ENCODE data around the gene CAMKK2. TPM values are rescaled to one million over a fixed set of nuclear protein-coding genes. Genes with fewer than 3 reads are reported as not detected.

CAMKK2 gene
- polyA plus RNA-seq, 1 donor from 2014 or later = 29.2 TPM

DNA sequence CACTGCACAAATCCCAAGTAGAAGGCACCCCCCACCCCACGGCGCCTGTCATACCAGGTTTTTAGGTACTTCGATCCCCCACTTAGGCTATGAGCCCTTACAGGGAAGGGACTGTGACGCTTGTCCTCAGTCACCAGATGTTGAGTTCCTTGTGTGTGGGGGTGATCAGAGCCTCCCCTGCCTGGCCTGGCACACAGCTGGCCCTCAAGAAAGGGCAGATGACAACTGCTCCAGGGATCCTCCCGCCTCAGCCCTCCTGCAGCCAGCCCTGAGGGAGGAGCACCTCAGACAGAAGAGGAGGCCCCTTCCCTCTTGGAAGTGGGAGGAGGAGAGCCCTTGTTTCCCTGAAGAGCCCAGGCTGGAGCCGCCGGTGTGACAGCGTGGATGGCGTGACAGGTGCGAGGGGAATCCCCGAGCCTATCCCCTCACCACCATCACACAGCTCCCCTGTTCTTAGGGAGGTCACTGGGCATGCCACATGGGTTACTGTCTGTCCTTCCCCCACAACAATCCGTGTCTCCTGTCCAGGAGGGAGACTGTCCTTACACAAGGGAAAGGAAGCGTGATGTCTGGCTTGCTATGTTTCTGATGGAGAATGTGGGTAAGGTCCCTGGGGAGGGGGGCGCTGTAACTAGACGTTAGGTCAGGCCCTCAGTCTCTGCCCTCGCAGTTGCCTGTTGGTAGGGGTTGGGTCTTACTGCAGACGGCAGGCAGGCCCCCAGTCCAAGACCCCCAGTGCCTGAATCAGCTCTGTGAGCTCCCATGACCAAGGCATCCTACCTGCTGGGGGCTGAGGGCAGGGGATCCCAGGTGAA lies 55.1 kb downstream of the CAMKK2 start:
- TF ChIP-seq TAF1 (IDR thresholded peaks at IDR 0.05; ENCODE audit: low read depth) = no peak
- no peak for TF ChIP-seq SMC3 (conservative IDR thresholded peaks at IDR 0.05; ENCODE audit: poor library complexity)
- TF ChIP-seq EZH2 (IDR thresholded peaks at IDR 0.05; ENCODE audit: borderline replicate concordance, insufficient read depth, low read length, poor library complexity, severe bottlenecking) = no peak
- TF ChIP-seq POLR2AphosphoS5 (IDR thresholded peaks at IDR 0.05) = no peak
- TF ChIP-seq, protein P1, sequence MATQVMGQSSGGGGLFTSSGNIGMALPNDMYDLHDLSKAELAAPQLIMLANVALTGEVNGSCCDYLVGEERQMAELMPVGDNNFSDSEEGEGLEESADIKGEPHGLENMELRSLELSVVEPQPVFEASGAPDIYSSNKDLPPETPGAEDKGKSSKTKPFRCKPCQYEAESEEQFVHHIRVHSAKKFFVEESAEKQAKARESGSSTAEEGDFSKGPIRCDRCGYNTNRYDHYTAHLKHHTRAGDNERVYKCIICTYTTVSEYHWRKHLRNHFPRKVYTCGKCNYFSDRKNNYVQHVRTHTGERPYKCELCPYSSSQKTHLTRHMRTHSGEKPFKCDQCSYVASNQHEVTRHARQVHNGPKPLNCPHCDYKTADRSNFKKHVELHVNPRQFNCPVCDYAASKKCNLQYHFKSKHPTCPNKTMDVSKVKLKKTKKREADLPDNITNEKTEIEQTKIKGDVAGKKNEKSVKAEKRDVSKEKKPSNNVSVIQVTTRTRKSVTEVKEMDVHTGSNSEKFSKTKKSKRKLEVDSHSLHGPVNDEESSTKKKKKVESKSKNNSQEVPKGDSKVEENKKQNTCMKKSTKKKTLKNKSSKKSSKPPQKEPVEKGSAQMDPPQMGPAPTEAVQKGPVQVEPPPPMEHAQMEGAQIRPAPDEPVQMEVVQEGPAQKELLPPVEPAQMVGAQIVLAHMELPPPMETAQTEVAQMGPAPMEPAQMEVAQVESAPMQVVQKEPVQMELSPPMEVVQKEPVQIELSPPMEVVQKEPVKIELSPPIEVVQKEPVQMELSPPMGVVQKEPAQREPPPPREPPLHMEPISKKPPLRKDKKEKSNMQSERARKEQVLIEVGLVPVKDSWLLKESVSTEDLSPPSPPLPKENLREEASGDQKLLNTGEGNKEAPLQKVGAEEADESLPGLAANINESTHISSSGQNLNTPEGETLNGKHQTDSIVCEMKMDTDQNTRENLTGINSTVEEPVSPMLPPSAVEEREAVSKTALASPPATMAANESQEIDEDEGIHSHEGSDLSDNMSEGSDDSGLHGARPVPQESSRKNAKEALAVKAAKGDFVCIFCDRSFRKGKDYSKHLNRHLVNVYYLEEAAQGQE (IDR thresholded peaks at IDR 0.05; ENCODE audit: borderline replicate concordance) = no peak
- TF ChIP-seq MXI1 (conservative IDR thresholded peaks at IDR 0.05; ENCODE audit: poor library complexity, severe bottlenecking) = no peak
- TF ChIP-seq, protein P2, sequence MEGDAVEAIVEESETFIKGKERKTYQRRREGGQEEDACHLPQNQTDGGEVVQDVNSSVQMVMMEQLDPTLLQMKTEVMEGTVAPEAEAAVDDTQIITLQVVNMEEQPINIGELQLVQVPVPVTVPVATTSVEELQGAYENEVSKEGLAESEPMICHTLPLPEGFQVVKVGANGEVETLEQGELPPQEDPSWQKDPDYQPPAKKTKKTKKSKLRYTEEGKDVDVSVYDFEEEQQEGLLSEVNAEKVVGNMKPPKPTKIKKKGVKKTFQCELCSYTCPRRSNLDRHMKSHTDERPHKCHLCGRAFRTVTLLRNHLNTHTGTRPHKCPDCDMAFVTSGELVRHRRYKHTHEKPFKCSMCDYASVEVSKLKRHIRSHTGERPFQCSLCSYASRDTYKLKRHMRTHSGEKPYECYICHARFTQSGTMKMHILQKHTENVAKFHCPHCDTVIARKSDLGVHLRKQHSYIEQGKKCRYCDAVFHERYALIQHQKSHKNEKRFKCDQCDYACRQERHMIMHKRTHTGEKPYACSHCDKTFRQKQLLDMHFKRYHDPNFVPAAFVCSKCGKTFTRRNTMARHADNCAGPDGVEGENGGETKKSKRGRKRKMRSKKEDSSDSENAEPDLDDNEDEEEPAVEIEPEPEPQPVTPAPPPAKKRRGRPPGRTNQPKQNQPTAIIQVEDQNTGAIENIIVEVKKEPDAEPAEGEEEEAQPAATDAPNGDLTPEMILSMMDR (IDR thresholded peaks at IDR 0.05; ENCODE audit: poor library complexity, severe bottlenecking) = no peak

DNA sequence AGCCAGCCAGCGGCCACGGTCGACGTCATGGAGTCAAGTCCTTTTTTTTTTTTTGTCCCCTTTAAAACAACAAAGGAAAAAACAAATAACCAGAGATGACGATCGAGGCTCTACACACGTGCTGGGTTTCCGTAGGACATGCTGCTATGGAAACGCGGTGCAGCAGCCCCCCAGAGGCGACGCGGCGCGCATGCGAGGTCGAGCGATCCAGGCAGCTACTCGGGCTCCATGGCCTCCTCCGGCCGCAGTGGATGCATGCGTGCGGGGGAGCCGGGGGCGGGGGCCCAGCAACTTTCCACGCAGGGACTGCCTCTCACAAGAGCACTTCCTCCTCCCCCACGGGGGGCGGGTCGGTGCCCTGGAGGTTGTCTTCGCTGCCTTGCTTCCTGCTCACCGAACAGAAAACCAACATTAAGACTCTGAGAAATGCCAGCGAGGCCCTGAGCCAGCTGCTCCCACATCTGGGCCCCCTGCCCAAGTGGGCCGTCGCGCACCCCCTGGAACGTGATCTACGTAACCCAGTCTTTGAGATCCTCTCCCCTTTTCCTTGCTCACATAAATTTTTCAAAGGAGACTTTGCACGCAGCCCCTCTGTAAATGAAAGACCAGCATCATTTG lies 55.9 kb downstream of the CAMKK2 start:
- Histone ChIP-seq H3F3A (ENCODE audit: insufficient read depth, low read length, poor library complexity, severe bottlenecking) (no peaks in the 10 kb centered on the region), H3K79me2 (replicated peaks; ENCODE audit: insufficient read depth, low read length) (no peaks in the 10 kb centered on the region), H3K9me3 (ENCODE audit: low read length) (no peaks in the 10 kb centered on the region), H3K9me2 (ENCODE audit: insufficient read depth, low read length) (no peaks in the 10 kb centered on the region), H2AFZ (ENCODE audit: low read depth, low read length) (no peak overlapping the region), H3K27me3 (ENCODE audit: insufficient read depth, low read depth, low read length) (no peaks in the 10 kb centered on the region), H3K4me2 (ENCODE audit: low read length) (no peak overlapping the region), H3K36me3 (ENCODE audit: insufficient read depth, low read length) (no peaks in the 10 kb centered on the region), H3K27ac (ENCODE audit: low read length) (no peak overlapping the region), H4K20me1 (ENCODE audit: insufficient read depth) (no peaks in the 10 kb centered on the region), H3K9ac (ENCODE audit: low read length) (no peak overlapping the region), H3K4me3 (ENCODE audit: low read length) (no peak overlapping the region)
- TF ChIP-seq SMC3 (conservative IDR thresholded peaks at IDR 0.05; ENCODE audit: poor library complexity) = no peak
- TF ChIP-seq TAF1 (IDR thresholded peaks at IDR 0.05; ENCODE audit: low read depth) = no peak
- TF ChIP-seq EP300 (conservative IDR thresholded peaks at IDR 0.05; ENCODE audit: poor library complexity, severe bottlenecking) = no peak
- TF ChIP-seq MXI1 (conservative IDR thresholded peaks at IDR 0.05; ENCODE audit: poor library complexity, severe bottlenecking) = no peak
- TF ChIP-seq, protein P2 (IDR thresholded peaks at IDR 0.05; ENCODE audit: poor library complexity, severe bottlenecking) = no peak
- TF ChIP-seq, protein P1 (IDR thresholded peaks at IDR 0.05; ENCODE audit: borderline replicate concordance) = no peak
- TF ChIP-seq POLR2AphosphoS5 (IDR thresholded peaks at IDR 0.05) = no peak
- no peak for TF ChIP-seq RAD21 (conservative IDR thresholded peaks at IDR 0.05)

More for the DNA sequence above, 55.1 kb downstream of the CAMKK2 start:
- Histone ChIP-seq H3K36me3 (ENCODE audit: insufficient read depth, low read length) (no peaks in the 10 kb centered on the region), H3K27me3 (ENCODE audit: insufficient read depth, low read depth, low read length) (no peaks in the 10 kb centered on the region), H3K27ac (ENCODE audit: low read length) (no peak overlapping the region), H2AFZ (ENCODE audit: low read depth, low read length) (no peak overlapping the region), H4K20me1 (ENCODE audit: insufficient read depth) (no peaks in the 10 kb centered on the region), H3K9me2 (ENCODE audit: insufficient read depth, low read length) (no peaks in the 10 kb centered on the region), H3F3A (ENCODE audit: insufficient read depth, low read length, poor library complexity, severe bottlenecking) (no peaks in the 10 kb centered on the region), H3K4me3 (ENCODE audit: low read length) (no peak overlapping the region), H3K4me2 (ENCODE audit: low read length) (no peak overlapping the region), H3K79me2 (replicated peaks; ENCODE audit: insufficient read depth, low read length) (no peaks in the 10 kb centered on the region), H3K9me3 (ENCODE audit: low read length) (no peaks in the 10 kb centered on the region), H3K9ac (ENCODE audit: low read length) (no peak overlapping the region)
